GM18502 (cell line): ENCODE results near the gene CLK2.

Source experiments
- ATAC-seq: cut with Tn5 transposase; IDR thresholded peaks from one replicate; pipeline ENCODE4 v1.9.1; 2021; ENCODE audit warnings: mild to moderate bottlenecking; ENCODE audit not compliant: unreplicated experiment, poor library complexity

The CLK2 gene

GRCh38 chr1:155273343-155274245, at the start of gene CLK2:
CLK2 (minus strand) TSS chr1:155273504; CDS start chr1:155270977, 2,527 bp downstream.
- peak; percentile 84 for ATAC-seq

- ATAC-seq: no peak
Measured at GRCh38 chr1:155322571-155322952, 49.3 kb upstream of the CLK2 start.

DNA sequence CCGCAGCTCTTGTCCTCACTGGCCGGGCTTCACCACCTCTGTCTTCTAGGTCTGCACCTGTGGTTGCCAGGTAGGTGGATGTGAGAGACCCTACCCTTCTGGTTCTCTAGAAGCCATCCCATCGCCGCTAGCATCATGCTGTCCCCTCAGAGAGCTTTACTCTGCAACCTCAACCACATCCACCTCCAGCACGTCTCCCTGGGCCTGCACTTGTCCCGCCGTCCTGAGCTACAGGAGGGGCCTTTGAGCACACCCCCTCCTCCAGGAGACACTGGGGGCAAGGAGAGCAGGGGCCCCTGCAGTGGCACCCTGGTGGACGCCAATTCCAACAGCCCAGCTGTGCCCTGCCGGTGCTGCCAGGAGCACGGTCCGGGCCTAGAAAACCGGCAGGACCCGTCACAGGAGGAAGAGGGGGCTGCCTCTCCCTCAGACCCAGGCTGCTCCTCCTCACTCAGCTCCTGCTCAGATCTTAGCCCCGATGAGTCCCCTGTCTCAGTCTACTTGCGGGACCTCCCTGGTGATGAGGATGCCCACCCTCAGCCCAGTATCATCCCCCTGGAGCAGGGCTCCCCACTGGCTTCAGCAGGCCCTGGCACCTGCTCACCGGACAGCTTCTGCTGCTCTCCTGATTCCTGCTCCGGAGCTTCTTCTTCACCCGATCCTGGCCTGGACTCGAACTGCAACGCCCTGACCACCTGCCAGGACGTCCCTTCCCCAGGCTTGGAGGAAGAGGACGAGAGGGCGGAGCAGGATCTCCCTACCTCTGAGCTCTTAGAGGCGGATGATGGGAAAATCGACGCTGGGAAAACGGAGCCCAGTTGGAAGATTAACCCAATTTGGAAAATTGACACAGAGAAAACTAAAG, 48.6 kb upstream of the CLK2 start:
- ATAC-seq: no peak

- ATAC-seq: no peak
Measured at GRCh38 chr1:155320661-155321617, 47.6 kb upstream of the CLK2 start, which contains the start of gene RUSC1. RUSC1 (plus strand) TSS chr1:155320894; CDS start chr1:155321774, 880 bp downstream.

- no peak for ATAC-seq
Measured at GRCh38 chr1:155320252-155320651, 46.9 kb upstream of the CLK2 start.

- ATAC-seq: no peak
Measured at GRCh38 chr1:155319536-155319935, 46.2 kb upstream of the CLK2 start.

DNA sequence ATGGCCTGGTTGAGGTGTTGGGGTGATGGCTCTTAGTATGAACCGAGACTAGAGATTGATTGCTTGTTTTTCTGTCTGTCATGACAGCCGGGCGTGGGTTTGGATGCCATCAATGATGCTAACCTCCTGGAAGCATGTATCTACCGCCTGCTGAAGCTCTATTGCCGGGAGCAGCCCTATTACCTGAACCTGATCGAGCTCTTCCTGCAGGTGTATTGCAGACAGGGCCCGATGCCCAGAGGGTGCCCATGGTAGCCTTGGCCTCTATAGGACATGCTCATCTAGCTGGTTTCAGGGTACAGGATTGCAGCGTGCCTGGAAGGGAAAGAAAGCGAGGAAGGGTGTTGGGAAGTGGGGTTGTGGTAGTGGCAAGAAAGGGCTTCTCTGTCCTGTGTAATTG, 44.8 kb upstream of the CLK2 start:
- ATAC-seq: no peak

GRCh38 chr1:155316922-155317321, 43.6 kb upstream of the CLK2 start:
- no peak for ATAC-seq

GRCh38 chr1:155313261-155313660, 40.0 kb upstream of the CLK2 start:
- ATAC-seq: no peak

DNA sequence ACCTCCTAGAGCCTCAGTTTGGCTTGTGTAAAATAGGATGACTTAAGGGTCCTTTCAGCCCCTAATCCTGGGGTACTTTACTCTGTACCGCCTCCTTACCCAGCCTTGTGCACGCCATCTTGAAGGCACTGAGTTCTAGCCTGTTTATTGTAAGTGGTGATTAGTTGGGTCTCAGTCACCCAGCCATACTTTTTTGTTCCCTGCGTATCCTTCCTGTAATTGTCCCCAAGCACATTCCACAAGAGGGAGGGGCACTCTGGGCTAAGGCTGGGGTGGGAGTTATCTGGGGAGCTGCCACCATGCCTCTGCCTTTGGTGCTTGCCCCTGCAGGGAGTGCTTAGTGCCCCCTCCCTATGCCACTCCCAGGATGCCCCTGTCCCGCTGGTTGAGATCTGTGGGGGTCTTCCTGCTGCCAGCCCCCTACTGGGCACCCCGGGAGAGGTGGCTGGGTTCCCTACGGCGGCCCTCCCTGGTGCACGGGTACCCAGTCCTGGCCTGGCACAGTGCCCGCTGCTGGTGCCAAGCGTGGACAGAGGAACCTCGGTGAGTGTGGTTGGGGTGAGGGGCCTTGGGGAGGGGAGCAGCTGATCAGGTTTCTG, 36.2 kb upstream of the CLK2 start:
- no peak for ATAC-seq

DNA sequence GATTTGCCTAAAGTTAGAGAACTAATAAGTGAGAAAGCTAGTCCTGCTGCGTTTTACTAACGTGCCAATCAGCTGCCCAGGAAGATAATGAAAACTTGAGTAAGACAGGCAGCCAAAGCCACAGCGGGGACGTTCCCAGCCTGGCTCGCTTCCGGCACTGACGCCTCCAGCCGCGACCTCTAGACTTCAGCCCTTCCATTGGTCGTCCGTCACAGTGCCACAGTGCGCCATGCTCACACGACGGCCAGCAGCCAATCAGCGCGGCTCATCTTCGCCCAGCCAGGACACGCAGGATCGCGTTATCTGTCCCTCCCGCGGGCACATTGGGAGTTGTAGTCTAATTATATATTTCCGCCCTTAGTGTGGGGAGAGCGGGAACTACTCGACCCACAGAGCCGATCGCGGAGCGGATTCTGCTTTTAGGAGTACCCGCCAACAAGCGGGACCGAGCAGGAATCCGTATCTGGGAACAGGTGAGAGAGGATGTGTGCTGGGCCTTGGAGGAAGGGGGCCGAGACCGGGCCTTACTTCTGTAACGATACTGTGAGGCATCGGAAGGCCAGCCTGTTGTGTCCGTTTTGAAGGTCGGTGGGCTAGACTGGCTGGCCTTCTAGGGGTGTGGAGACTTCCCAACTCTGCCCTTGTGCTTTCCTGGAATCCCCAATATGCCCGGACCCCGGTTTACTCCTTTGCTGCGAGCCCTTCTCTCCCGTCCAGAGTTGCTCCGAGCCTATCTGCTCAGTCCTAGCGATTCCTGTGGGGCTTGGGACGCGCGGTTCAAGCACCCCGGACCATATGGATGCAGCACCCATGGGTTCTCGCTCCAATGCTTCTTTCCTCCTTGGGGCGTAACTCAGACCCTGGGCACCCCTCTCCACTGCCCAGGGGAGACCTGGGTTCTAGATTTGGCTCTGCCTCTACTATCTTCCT, 35.5 kb upstream of the CLK2 start, which contains the start of gene FDPS:
FDPS (plus strand) TSS at position 374 of the 930 bp plus-strand sequence. CDS start 924 bp downstream, outside the sequence.
- peak; percentile 96 for ATAC-seq

DNA sequence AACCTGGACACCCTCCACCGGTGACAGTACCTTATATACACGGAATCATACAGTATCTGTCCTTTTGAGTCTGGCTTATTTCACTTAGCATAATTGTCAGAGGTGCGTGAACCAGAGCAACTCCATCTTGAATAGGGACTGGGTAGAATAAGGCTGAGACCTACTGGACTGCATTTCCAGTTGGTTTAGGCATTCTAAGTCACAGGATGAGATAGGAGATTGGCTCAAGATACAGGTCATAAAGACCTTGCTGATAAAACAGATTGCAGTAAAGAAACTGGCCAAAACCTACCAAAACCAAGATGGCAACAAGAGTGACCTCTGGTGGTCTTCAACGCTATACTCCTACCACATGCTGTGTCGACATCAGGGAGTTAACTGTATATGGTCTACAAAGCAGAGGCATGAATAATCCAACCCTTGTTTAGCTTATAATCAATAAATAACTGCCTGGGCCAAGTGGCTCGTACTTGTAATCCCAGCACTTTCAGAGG, 34.0 kb upstream of the CLK2 start:
- no peak for ATAC-seq

DNA sequence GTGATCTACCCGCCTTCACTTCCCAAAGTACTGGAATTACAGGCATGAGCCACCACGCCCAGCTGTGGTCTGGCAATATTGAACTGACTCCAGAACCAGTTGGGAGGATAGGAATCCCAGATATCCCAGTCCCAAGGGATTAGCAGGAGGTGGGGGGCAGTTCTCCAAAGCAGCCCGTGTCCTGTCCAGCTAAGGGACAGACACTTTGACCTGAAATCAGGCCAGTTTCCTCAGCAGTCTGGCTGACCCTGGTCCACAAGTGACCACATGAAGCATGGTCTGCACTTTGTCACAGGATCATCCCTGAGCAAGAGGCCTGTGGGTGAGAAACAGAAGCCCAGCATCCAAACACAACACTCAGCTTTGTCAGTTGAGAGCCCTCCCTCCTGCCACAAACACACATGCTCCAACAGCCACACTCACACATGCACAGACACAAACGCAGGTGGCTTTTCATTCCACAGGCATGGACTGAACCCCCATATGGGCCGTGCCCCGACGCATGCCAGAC, 32.6 kb upstream of the CLK2 start:
- ATAC-seq: no peak

DNA sequence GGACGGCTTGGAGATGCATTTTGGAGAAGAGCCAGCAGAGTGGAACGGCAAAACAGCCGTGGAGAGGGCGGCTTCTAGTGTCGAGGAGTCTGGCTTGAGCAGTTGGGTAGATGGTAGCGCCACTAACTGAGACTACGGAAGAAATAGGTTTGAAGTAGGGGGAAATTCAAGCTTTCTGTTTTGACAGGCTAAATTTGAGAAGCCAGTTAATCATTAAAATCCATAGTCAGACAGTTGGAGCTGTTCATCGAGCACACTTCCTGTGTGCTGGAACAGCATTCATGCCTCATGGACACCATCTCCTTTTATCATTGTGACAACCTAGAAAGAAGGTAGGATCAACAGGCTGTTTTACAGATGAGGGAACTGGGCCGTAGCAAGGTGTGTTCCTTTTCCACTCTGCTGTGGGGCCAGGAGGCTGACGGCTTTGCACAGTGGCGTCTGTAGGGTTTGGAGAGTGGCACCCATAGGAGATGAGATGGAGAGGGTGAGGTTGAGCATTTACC, 31.3 kb upstream of the CLK2 start:
- ATAC-seq: no peak

DNA sequence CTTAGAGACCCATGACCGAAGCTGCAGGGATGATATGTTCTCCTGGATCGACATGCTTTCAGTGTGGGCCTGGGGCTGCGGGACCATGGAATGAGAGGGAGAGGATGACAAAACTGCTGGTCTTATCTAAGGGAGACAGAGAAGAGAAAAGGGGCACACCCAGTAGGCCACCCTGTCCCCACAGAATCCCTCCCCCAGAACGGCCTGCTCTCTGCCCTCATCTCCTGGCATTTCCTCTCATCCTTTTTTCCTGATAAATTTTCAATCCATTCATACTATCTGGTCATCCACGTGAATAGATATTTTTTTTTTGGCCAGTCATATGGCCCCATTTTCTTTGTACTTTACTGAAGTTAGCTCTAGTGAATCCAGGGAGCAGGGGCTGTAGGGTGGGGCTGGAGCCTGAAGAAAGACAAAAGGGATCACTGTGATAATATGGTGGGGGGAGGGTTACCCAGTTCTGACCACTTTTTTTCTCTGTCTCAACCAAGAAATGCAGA, 28.1 kb upstream of the CLK2 start, which contains the start of gene PKLR:
PKLR (minus strand) TSS at position 97 of the 500 bp plus-strand sequence; CDS start at position 54, 43 bp downstream.
- ATAC-seq: no peak

DNA sequence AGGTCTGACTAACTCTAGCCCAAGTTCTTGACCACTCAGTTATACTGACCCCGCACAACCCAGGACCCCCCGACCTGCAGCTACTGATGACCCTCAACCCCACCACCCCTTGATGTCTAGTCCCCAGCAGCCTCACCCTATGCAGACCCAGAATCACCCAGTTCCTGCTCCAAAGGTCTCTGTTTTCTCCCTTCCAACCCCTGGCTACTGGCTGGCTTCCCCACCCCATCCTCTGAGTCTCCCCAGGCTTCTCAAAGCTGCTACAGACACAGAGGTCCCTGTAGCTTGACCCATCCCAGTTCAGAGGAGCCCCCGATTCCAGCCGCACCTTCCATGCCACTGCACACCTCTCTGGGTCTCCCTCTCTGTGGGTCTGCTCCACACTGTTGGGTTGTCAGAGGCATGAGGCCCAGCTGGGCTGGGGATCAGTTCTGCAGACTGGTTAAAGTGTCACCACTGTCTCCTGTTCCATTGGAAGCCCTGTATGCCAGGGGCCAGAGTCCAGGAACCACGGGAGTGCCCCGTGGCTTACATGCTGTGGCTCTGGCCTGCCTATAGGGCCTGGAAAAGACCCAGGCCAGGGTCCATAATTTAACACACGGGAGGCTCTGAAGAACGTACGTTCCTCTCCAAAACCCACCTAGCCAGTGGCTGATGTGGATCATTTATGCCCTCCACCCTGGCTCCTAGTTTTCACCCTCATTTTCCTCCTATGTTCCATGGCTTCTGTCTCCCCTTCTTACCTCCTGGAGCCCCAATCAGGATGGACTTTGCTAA, 27.4 kb upstream of the CLK2 start:
- no peak for ATAC-seq

- ATAC-seq: no peak
Measured at GRCh38 chr1:155300024-155300423, 26.7 kb upstream of the CLK2 start.
